CD4-positive, CD25-positive, alpha-beta regulatory T cell (primary cell): ENCODE measurements around the gene SMC3. TPM values are rescaled to one million over a fixed set of nuclear protein-coding genes. Genes with fewer than 3 reads are reported as not detected.

Experiments used
- ATAC-seq, 2 donors: fragments of 150-1000 bp; cut with Tn5 transposase; one replicate each; pipeline ENCODE4 v1.10.0; 2021; ENCODE audit warnings: low read depth in 2 of 2, moderate number of reproducible peaks in 2 of 2, moderate library complexity in 1 of 2
- DNase-seq, 3 donors: peaks; one replicate each; pipeline versions ENCODE4 v3.0.0 to v3.0.0-alpha.2; 2012 to 2022; ENCODE audit warnings: mixed read lengths in 1 of 3
- H3K27ac ChIP-seq: one replicate; pipeline ENCODE4 v1.7.0; 2013; ENCODE audit warnings: mild to moderate bottlenecking, low read length; ENCODE audit not compliant: insufficient read depth, poor library complexity, severe bottlenecking
- H3K27me3 ChIP-seq: one replicate; pipeline ENCODE4 v1.7.0; 2013; ENCODE audit warnings: low read length; ENCODE audit not compliant: control insufficient read depth, insufficient read depth
- H3K36me3 ChIP-seq: one replicate; pipeline ENCODE4 v1.7.0; 2013; ENCODE audit warnings: mild to moderate bottlenecking, low read length, moderate library complexity; ENCODE audit not compliant: control insufficient read depth, insufficient read depth
- H3K4me1 ChIP-seq: 2 replicates; pipeline ENCODE4 v1.7.0; 2013; ENCODE audit warnings: mild to moderate bottlenecking, low read length; ENCODE audit not compliant: insufficient read depth, control insufficient read depth, poor library complexity, severe bottlenecking
- H3K4me3 ChIP-seq: one replicate; pipeline ENCODE4 v1.7.0; 2013; ENCODE audit warnings: low read depth, mild to moderate bottlenecking, low read length, moderate library complexity
- H3K9me3 ChIP-seq, 2 experiments: 1 replicate in 1 of 2; 2 replicates in 1 of 2; pipeline ENCODE4 v1.7.0; 2013; ENCODE audit warnings: low read length in 2 of 2, mild to moderate bottlenecking in 1 of 2, moderate library complexity in 1 of 2; ENCODE audit not compliant: control insufficient read depth in 2 of 2
- H3K27ac Mint-ChIP-seq, 3 donors: one replicate each; pipeline ENCODE4 v1.8.0; 2020 to 2022; ENCODE audit warnings: mild to moderate bottlenecking in 3 of 3, mixed read lengths in 3 of 3, moderate library complexity in 2 of 3
- H3K27me3 Mint-ChIP-seq: one replicate; pipeline ENCODE4 v1.8.0; 2022; ENCODE audit warnings: mild to moderate bottlenecking, mixed read lengths
- H3K36me3 Mint-ChIP-seq: one replicate; pipeline ENCODE4 v1.8.0; 2020; ENCODE audit warnings: mixed read lengths
- H3K4me1 Mint-ChIP-seq, 4 donors: one replicate each; pipeline ENCODE4 v1.8.0; 2020 to 2022; ENCODE audit warnings: mixed read lengths in 4 of 4, mild to moderate bottlenecking in 1 of 4
- H3K4me3 Mint-ChIP-seq, 4 donors: one replicate each; pipeline ENCODE4 v1.8.0; 2020 to 2022; ENCODE audit warnings: mild to moderate bottlenecking in 4 of 4, mixed read lengths in 4 of 4, moderate library complexity in 3 of 4
- H3K9me3 Mint-ChIP-seq, 7 donors: one replicate each; pipeline ENCODE4 v1.8.0; 2020 to 2022; ENCODE audit warnings: mixed read lengths in 7 of 7, mild to moderate bottlenecking in 3 of 7, moderate library complexity in 2 of 7
- polyA plus RNA-seq, 4 donors: library from polyadenylated mRNA; unstranded; fragments of 300-500 nt; fragmentation: Illumina TruSeq; gene quantifications; one replicate each; pipeline ENCODE4 v1.2.3, GENCODE V29; 2021
- total RNA-seq: library from RNA; stranded (reverse); gene quantifications from one replicate; pipeline ENCODE4 v1.2.3, GENCODE V29; 2022

Gene SMC3
- total and polyA plus RNA-seq, 5 donors from 2014 or later: 47.7 to 68.9 (median 65.6) TPM

GRCh38 chr10:110547139-110547761 is 20.2 kb upstream of the SMC3 start:
- ATAC-seq: peak; percentile 53 to 58
- peak in 2 of 3 donors; percentile 71 to 73 for DNase-seq
- no peaks in the 10 kb centered on the region for H3K36me3 Mint-ChIP-seq
- peaks cover 7% of the 10 kb centered on the region for H3K27me3 Mint-ChIP-seq
- H3K9me3 Mint-ChIP-seq: no peaks in the 10 kb centered on the region
- peak overlapping the region in 1 of 3 donors; percentile 8 for H3K27ac Mint-ChIP-seq
- H3K4me3 Mint-ChIP-seq: no peak overlapping the region
- Histone ChIP-seq H3K27ac (no peak overlapping the region), H3K27me3 (peaks cover 22% of the 10 kb centered on the region), H3K9me3 (no peaks in the 10 kb centered on the region), H3K4me1 (no peaks in the 10 kb centered on the region), H3K4me3 (no peak overlapping the region), H3K36me3 (no peaks in the 10 kb centered on the region)
- H3K4me1 Mint-ChIP-seq: peaks cover 0 to 6% (median 4%) of the 10 kb centered on the region in 4 donors

GRCh38 chr10:110548002-110548401 is 19.5 kb upstream of the SMC3 start:
- Histone ChIP-seq H3K9me3 (no peaks in the 10 kb centered on the region), H3K27ac (no peak overlapping the region), H3K4me1 (no peaks in the 10 kb centered on the region), H3K4me3 (no peak overlapping the region), H3K27me3 (peaks cover 22% of the 10 kb centered on the region), H3K36me3 (no peaks in the 10 kb centered on the region)
- no peak overlapping the region for H3K4me3 Mint-ChIP-seq
- peaks cover 0 to 6% (median 4%) of the 10 kb centered on the region in 4 donors for H3K4me1 Mint-ChIP-seq
- DNase-seq (no peak), ATAC-seq (no peak)
- peaks cover 15% of the 10 kb centered on the region for H3K27me3 Mint-ChIP-seq
- no peak overlapping the region for H3K27ac Mint-ChIP-seq
- H3K9me3 Mint-ChIP-seq: no peaks in the 10 kb centered on the region
- no peaks in the 10 kb centered on the region for H3K36me3 Mint-ChIP-seq

- Histone ChIP-seq H3K9me3 (no peaks in the 10 kb centered on the region), H3K27me3 (peaks cover 22% of the 10 kb centered on the region), H3K4me1 (no peaks in the 10 kb centered on the region), H3K4me3 (no peak overlapping the region), H3K27ac (no peak overlapping the region), H3K36me3 (no peaks in the 10 kb centered on the region)
- Mint-ChIP-seq H3K36me3 (no peaks in the 10 kb centered on the region), H3K4me3 (no peak overlapping the region), H3K4me1 (peaks cover 0 to 6% (median 4%) of the 10 kb centered on the region in 4 donors), H3K9me3 (no peaks in the 10 kb centered on the region), H3K27ac (no peak overlapping the region), H3K27me3 (peaks cover 16% of the 10 kb centered on the region)
- ATAC-seq: no peak
- no peak for DNase-seq
These were observed 18.3 kb upstream of the SMC3 start for GRCh38 chr10:110549211-110549610.

GRCh38 chr10:110553905-110554304 is 13.6 kb upstream of the SMC3 start:
- DNase-seq: no peak
- no peak for ATAC-seq
- no peaks in the 10 kb centered on the region for H3K36me3 Mint-ChIP-seq
- H3K27ac Mint-ChIP-seq: no peak overlapping the region
- H3K36me3 ChIP-seq: no peaks in the 10 kb centered on the region
- peaks cover 15% of the 10 kb centered on the region for H3K27me3 ChIP-seq
- peaks cover 2 to 6% (median 5%) of the 10 kb centered on the region in 4 donors for H3K4me1 Mint-ChIP-seq
- H3K27me3 Mint-ChIP-seq: peaks cover 44% of the 10 kb centered on the region
- peaks cover 3% of the 10 kb centered on the region for H3K4me1 ChIP-seq
- H3K9me3 ChIP-seq: no peaks in the 10 kb centered on the region
- H3K4me3 Mint-ChIP-seq: no peak overlapping the region
- H3K4me3 ChIP-seq: no peak overlapping the region
- no peaks in the 10 kb centered on the region for H3K9me3 Mint-ChIP-seq
- H3K27ac ChIP-seq: no peak overlapping the region

GRCh38 chr10:110556296-110556695 is 11.2 kb upstream of the SMC3 start:
- peaks cover 3% of the 10 kb centered on the region for H3K4me1 ChIP-seq
- H3K9me3 Mint-ChIP-seq: no peaks in the 10 kb centered on the region
- H3K27me3 ChIP-seq: peaks cover 7% of the 10 kb centered on the region
- H3K36me3 Mint-ChIP-seq: no peaks in the 10 kb centered on the region
- no peak overlapping the region for H3K27ac ChIP-seq
- H3K36me3 ChIP-seq: no peaks in the 10 kb centered on the region
- no peak for DNase-seq
- H3K27ac Mint-ChIP-seq: no peak overlapping the region
- peaks cover 2 to 6% (median 5%) of the 10 kb centered on the region in 4 donors for H3K4me1 Mint-ChIP-seq
- peaks cover 57% of the 10 kb centered on the region for H3K27me3 Mint-ChIP-seq
- no peak overlapping the region for H3K4me3 Mint-ChIP-seq
- H3K4me3 ChIP-seq: no peak overlapping the region
- ATAC-seq: no peak
- H3K9me3 ChIP-seq: no peaks in the 10 kb centered on the region

GRCh38 chr10:110556969-110557601 is 10.4 kb upstream of the SMC3 start:
- Histone ChIP-seq H3K4me3 (no peak overlapping the region), H3K9me3 (no peaks in the 10 kb centered on the region), H3K27ac (no peak overlapping the region), H3K4me1 (peaks cover 3% of the 10 kb centered on the region), H3K36me3 (no peaks in the 10 kb centered on the region), H3K27me3 (no peaks in the 10 kb centered on the region)
- Mint-ChIP-seq H3K9me3 (no peaks in the 10 kb centered on the region), H3K4me3 (no peak overlapping the region), H3K4me1 (peaks cover 2 to 6% (median 5%) of the 10 kb centered on the region in 4 donors), H3K27me3 (peaks cover 60% of the 10 kb centered on the region), H3K27ac (peak overlapping the region in 1 of 3 donors; percentile 8), H3K36me3 (no peaks in the 10 kb centered on the region)
- ATAC-seq: peak; percentile 92 to 93
- peak; percentile 42 to 86 (median 58) for DNase-seq

- H3K4me3 Mint-ChIP-seq: no peak overlapping the region
- Histone ChIP-seq H3K36me3 (no peaks in the 10 kb centered on the region), H3K27ac (no peak overlapping the region)
These were observed 9.5 kb upstream of the SMC3 start for GRCh38 chr10:110558041-110558440.

GRCh38 chr10:110560012-110560411 is 7.5 kb upstream of the SMC3 start:
- Histone ChIP-seq H3K4me1 (peaks cover 3% of the 10 kb centered on the region), H3K27me3 (no peaks in the 10 kb centered on the region), H3K9me3 (no peaks in the 10 kb centered on the region), H3K27ac (no peak overlapping the region), H3K36me3 (no peaks in the 10 kb centered on the region), H3K4me3 (no peak overlapping the region)
- Mint-ChIP-seq H3K36me3 (no peaks in the 10 kb centered on the region), H3K27me3 (peaks cover 61% of the 10 kb centered on the region), H3K4me1 (peaks cover 2 to 6% (median 5%) of the 10 kb centered on the region in 4 donors), H3K4me3 (no peak overlapping the region), H3K27ac (no peak overlapping the region), H3K9me3 (no peaks in the 10 kb centered on the region)
- DNase-seq: no peak
- ATAC-seq: no peak

More at GRCh38 chr10:110558041-110558440, 9.5 kb upstream of the SMC3 start:
- Mint-ChIP-seq H3K9me3 (no peaks in the 10 kb centered on the region), H3K27ac (no peak overlapping the region), H3K27me3 (peaks cover 61% of the 10 kb centered on the region), H3K4me1 (peaks cover 2 to 6% (median 5%) of the 10 kb centered on the region in 4 donors), H3K36me3 (no peaks in the 10 kb centered on the region)
- Histone ChIP-seq H3K27me3 (no peaks in the 10 kb centered on the region), H3K4me3 (no peak overlapping the region), H3K4me1 (peaks cover 3% of the 10 kb centered on the region), H3K9me3 (no peaks in the 10 kb centered on the region)
- ATAC-seq (no peak), DNase-seq (no peak)
